Keratinocyte (primary cell): ENCODE data around the gene POLR2A. TPM values are rescaled to one million over a fixed set of nuclear protein-coding genes. Genes with fewer than 3 reads are reported as not detected.

ENCODE experiments used
- DNase-seq: peaks from one replicate; pipeline ENCODE4 v3.0.0-alpha.2; 2011; ENCODE audit warnings: low read depth, missing footprints, low spot score
- FAIRE-seq: peaks from 2 replicates; lab custom pipeline; 2011; peaks lifted over from hg19 to GRCh38; lab: Jason Lieb, UNC
- H2AFZ ChIP-seq: 2 replicates; pipeline ENCODE4 v1.6.0; 2012; ENCODE audit warnings: low read length, control low read depth, inconsistent platforms; ENCODE audit not compliant: control insufficient read depth
- H3K27ac ChIP-seq: 2 replicates; pipeline ENCODE4 v1.5.1; 2011; ENCODE audit warnings: low read length; ENCODE audit not compliant: control insufficient read depth, insufficient read depth
- H3K27me3 ChIP-seq: 3 replicates; pipeline ENCODE4 v1.6.0; 2011; ENCODE audit warnings: low read length; ENCODE audit not compliant: control insufficient read depth, insufficient read depth; ENCODE audit errors: extremely low read depth
- H3K36me3 ChIP-seq, 2 experiments: 2 replicates in 1 of 2; 3 replicates in 1 of 2; pipeline ENCODE4 v1.5.1; 2011; ENCODE audit warnings: low read length in 2 of 2, mild to moderate bottlenecking in 1 of 2; ENCODE audit not compliant: control insufficient read depth in 2 of 2, insufficient read depth in 2 of 2; ENCODE audit errors: extremely low read depth in 1 of 2
- H3K4me1 ChIP-seq: 3 replicates; pipeline ENCODE4 v1.5.1; 2011; ENCODE audit warnings: low read length; ENCODE audit not compliant: control insufficient read depth, insufficient read depth; ENCODE audit errors: extremely low read depth
- H3K4me2 ChIP-seq: 3 replicates; pipeline ENCODE4 v1.6.0; 2011; ENCODE audit warnings: low read depth, low read length; ENCODE audit not compliant: control insufficient read depth, insufficient read depth; ENCODE audit errors: extremely low read depth
- H3K4me3 ChIP-seq, 3 experiments: fragments of 200-600 bp in 1 of 3; sonication (generic) in 1 of 3; 2 replicates in 2 of 3; 3 replicates in 1 of 3; pipeline ENCODE4 v1.5.1; 2011 to 2016; ENCODE audit warnings: low read length in 3 of 3, mild to moderate bottlenecking in 3 of 3, control low read depth in 2 of 3, inconsistent platforms in 1 of 3, low read depth in 1 of 3, mixed read lengths in 1 of 3, mixed run types in 1 of 3, moderate library complexity in 1 of 3; ENCODE audit not compliant: control insufficient read depth in 2 of 3, insufficient read depth in 2 of 3; ENCODE audit errors: extremely low read depth in 1 of 3
- H3K79me2 ChIP-seq: 2 replicates; pipeline ENCODE4 v1.6.0; 2012; ENCODE audit warnings: low read length; ENCODE audit not compliant: control insufficient read depth, insufficient read depth
- H3K9ac ChIP-seq: 3 replicates; pipeline ENCODE4 v1.6.0; 2011; ENCODE audit warnings: low read length; ENCODE audit not compliant: control insufficient read depth, insufficient read depth; ENCODE audit errors: extremely low read depth
- H3K9me1 ChIP-seq: 3 replicates; pipeline ENCODE4 v1.6.0; 2011; ENCODE audit warnings: low read length; ENCODE audit not compliant: control insufficient read depth, insufficient read depth; ENCODE audit errors: extremely low read depth
- H3K9me3 ChIP-seq: 2 replicates; pipeline ENCODE4 v1.5.1; 2012; ENCODE audit warnings: low read depth, low read length; ENCODE audit not compliant: control insufficient read depth
- H4K20me1 ChIP-seq: 3 replicates; pipeline ENCODE4 v1.6.0; 2011; ENCODE audit warnings: low read length; ENCODE audit not compliant: control insufficient read depth, insufficient read depth; ENCODE audit errors: extremely low read depth
- EZH2 ChIP-seq: IDR thresholded peaks from one replicate; pipeline ENCODE4 v1.6.1; 2012; ENCODE audit warnings: inconsistent platforms, mild to moderate bottlenecking, low read length, moderate library complexity
- dilution Hi-C: fragments of 300-500 bp; cut with MboI; formaldehyde crosslinking; loops from one replicate; pipeline ENCODE4 v1.7.0; 2020; ENCODE audit warnings: low sequenced_read_pairs; ENCODE audit not compliant: extremely low pct_ligation_motif_present
- polyA plus RNA-seq, 5 experiments: library from polyadenylated mRNA; depleted of rRNA in 3 of 5; stranded (reverse) in 3 of 5; stranded (forward) in 1 of 5; unstranded in 1 of 5; fragments of >200 nt; gene quantifications; 1 replicate in 1 of 5; 2 replicates in 3 of 5; 3 replicates in 1 of 5; pipeline versions ENCODE4 v1.2.1 to v1.2.3, GENCODE V29; 2011 to 2012; ENCODE audit warnings: missing spikeins in 2 of 5, low read depth in 1 of 5, low replicate concordance in 1 of 5
- TF ChIP-seq, protein P1 (sequence below), 3 experiments: IDR thresholded peaks in 1 of 3; conservative IDR thresholded peaks in 1 of 3; optimal IDR thresholded peaks in 1 of 3; 2 replicates in 2 of 3; 3 replicates in 1 of 3; pipeline versions ENCODE3 to v1.5.1; 2011; ENCODE audit warnings: low read length in 3 of 3, mild to moderate bottlenecking in 3 of 3, moderate library complexity in 2 of 3, control low read depth in 1 of 3, inconsistent platforms in 1 of 3; ENCODE audit not compliant: insufficient read depth in 2 of 3; ENCODE audit errors: extremely low read depth in 1 of 3

POLR2A gene
- polyA plus RNA-seq, 1 donor (not counting 4 experiments of a cell fraction or from before 2014, with no cell fraction given), result 17.5 TPM

DNA sequence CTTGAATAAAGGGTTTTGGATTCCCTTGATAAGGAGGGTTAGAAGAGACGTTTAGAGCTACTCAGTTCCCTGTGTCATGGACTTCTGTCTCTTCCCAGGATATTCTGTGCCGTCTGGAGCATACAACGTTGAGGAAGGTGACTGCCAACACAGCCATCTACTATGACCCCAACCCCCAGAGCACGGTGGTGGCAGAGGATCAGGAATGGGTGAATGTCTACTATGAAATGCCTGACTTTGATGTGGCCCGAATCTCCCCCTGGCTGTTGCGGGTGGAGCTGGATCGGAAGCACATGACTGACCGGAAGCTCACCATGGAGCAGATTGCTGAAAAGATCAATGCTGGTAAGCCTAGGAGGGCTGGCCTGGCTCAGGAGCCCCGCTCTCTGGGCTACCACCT is 24.7 kb downstream of the POLR2A start:
- Histone ChIP-seq H3K4me2 (no peak overlapping the region), H3K9ac (no peak overlapping the region), H3K9me1 (no peaks in the 10 kb centered on the region), H3K27ac (no peak overlapping the region), H3K9me3 (no peaks in the 10 kb centered on the region), H3K79me2 (no peaks in the 10 kb centered on the region), H3K27me3 (no peaks in the 10 kb centered on the region), H3K4me1 (no peaks in the 10 kb centered on the region), H3K36me3 (peaks cover 47 to 54% of the 10 kb centered on the region in 2 experiments), H2AFZ (no peak overlapping the region), H4K20me1 (no peaks in the 10 kb centered on the region), H3K4me3 (no peak overlapping the region)
- DNase-seq (no peak), FAIRE-seq (no peak)
- dilution Hi-C loops, result no loop called here
- TF ChIP-seq EZH2, result no peak
- TF ChIP-seq, protein P1, sequence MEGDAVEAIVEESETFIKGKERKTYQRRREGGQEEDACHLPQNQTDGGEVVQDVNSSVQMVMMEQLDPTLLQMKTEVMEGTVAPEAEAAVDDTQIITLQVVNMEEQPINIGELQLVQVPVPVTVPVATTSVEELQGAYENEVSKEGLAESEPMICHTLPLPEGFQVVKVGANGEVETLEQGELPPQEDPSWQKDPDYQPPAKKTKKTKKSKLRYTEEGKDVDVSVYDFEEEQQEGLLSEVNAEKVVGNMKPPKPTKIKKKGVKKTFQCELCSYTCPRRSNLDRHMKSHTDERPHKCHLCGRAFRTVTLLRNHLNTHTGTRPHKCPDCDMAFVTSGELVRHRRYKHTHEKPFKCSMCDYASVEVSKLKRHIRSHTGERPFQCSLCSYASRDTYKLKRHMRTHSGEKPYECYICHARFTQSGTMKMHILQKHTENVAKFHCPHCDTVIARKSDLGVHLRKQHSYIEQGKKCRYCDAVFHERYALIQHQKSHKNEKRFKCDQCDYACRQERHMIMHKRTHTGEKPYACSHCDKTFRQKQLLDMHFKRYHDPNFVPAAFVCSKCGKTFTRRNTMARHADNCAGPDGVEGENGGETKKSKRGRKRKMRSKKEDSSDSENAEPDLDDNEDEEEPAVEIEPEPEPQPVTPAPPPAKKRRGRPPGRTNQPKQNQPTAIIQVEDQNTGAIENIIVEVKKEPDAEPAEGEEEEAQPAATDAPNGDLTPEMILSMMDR (optimal IDR thresholded peaks at IDR 0.05 in 1 of 3, IDR thresholded peaks at IDR 0.05 in 1 of 3, conservative IDR thresholded peaks at IDR 0.05 in 1 of 3; ENCODE audit: extremely low read depth in 1 of 3, insufficient read depth in 2 of 3, low read length in 3 of 3), result no peak

- Histone ChIP-seq H3K79me2 (no peaks in the 10 kb centered on the region), H3K4me3 (no peak overlapping the region), H3K36me3 (peaks cover 49 to 55% of the 10 kb centered on the region in 2 experiments), H3K4me2 (no peak overlapping the region), H4K20me1 (no peaks in the 10 kb centered on the region), H3K9me1 (no peaks in the 10 kb centered on the region), H3K27me3 (no peaks in the 10 kb centered on the region), H3K27ac (no peak overlapping the region), H3K9ac (no peak overlapping the region), H2AFZ (no peak overlapping the region), H3K9me3 (no peaks in the 10 kb centered on the region), H3K4me1 (no peaks in the 10 kb centered on the region)
- no peak for FAIRE-seq
- no peak for DNase-seq
- dilution Hi-C loops, result no loop called here
- TF ChIP-seq EZH2, result no peak
- TF ChIP-seq, protein P1 (optimal IDR thresholded peaks at IDR 0.05 in 1 of 3, IDR thresholded peaks at IDR 0.05 in 1 of 3, conservative IDR thresholded peaks at IDR 0.05 in 1 of 3; ENCODE audit: extremely low read depth in 1 of 3, insufficient read depth in 2 of 3, low read length in 3 of 3), result no peak
Measured at GRCh38 chr17:7509937-7510336, 25.8 kb downstream of the POLR2A start.
